DLD1 (cell line): ENCODE results near the gene LCLAT1.

Experiments
- in situ Hi-C: cut with HindIII; loops from 2 replicates; pipeline ENCODE4 v1.10.0; 2017; ENCODE audit warnings: low sequenced_read_pairs

Gene LCLAT1

DNA sequence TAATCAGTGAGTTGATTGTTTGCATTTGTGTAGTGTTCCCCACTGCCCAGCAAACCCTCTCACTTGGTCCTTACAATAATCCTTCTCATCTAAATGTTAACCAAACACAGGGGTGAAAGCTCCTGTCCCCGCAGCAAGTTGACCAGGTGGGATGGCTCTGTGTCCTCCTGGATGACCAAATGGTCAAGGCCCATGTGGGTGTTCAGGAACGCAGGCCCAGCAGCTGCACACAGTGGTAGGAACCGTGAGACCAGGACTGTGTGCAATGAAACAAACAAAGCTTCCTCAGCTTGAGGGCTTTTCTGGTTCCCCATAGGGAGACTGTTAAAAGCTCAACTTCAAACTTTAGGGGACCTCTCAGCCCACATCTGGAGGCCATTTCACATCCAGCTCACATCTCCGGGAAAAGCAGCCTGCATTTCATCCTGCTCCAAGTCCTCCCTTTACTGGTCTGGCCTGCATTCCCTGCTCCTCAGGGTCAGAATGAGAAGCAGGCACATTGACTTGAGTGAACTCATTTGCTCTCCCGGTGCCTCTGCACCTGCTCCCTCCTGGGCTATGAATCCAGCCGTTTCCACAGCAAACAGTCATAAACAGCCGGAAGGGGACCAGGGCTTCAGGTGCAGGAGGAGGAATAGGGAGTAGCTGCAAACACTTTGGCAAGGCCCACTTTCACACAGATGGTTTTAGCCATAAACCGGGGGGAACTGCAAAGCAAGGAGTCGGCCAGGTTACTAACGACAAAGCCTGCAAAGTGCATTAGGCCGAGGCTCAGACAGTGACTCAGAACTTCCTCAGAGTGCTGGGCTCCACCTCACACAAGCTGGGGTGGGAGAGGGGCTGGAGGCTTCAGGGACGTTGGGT is 215.5 kb downstream of the LCLAT1 start:
- in situ Hi-C loops: loop anchor here (25.0 kb wide), 1 partner anchor 500 kb away; no protein-coding TSS in a partner anchor

DNA sequence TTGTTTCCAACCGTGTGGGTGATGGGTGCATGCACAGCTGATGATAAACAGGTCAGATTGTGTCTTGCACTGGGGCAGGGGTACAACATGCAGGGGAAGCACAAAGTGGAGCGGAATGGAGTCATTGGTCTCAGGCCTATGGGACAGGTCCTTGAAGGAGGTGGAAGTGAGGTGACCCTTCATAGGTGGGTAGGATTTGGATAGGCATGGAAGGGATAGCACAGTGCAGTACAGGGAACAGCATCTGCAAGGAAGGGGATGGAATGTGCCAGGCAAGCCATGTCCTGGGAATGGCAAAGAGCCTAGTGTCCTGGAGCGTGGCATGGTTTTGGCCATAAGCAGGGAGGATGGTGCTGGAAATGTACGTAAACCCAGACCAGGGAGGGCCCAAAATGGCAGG is 216.3 kb downstream of the LCLAT1 start:
- in situ Hi-C loops: loop anchor here (25.0 kb wide), 1 partner anchor 501 kb away; no protein-coding TSS in a partner anchor

DNA sequence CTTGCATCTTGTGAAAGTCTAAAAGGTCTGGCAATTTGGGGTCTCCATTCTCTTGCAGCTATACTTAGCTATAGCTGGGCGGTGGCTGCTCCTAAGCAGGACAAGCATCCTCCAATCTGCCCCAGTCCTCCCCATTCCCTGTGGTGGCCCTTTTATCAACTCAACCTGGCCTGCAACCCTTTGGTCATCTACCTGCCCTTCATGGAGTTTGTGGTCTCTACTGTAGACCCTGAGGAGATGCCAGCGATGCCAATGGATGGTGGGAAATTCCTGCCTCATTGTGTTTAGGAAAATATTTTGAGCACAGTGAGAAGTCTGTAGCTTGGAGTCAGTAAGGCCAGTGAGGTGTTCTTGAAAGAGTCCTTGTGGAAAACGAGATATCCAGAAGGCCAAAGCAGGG is 216.8 kb downstream of the LCLAT1 start:
- in situ Hi-C loops: loop anchor here (25.0 kb wide), 1 partner anchor 502 kb away; no protein-coding TSS in a partner anchor

DNA sequence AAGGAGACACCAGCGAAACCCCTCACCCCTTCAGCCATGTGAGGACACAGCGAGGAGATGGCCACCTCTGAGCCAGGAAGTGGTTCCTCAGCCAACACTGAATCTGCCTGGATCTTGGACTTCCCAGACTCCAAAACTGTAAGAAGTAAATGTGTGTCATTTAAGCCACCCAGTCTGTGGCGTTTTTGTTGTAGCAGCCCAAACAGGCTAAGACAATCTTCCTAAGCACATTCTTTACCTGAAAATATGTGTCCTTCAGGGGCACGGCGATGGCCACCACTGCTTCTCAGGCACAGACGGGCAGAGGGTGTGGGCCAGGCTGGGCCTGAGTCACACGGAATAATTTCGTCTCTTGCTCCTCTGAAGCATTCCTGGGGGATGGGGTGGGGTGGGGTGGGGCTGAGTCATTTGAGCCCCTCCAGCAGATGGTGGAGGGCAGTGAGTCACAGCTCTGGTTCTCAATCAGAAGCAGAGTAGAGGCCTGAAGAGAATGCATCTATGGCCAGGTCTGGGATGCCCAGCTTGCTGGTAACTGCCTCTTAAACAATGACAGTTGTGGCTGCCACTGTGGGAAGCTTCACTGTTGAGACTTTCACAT is 217.8 kb downstream of the LCLAT1 start:
- in situ Hi-C loops: loop anchor here (25.0 kb wide), 1 partner anchor 503 kb away; no protein-coding TSS in a partner anchor

DNA sequence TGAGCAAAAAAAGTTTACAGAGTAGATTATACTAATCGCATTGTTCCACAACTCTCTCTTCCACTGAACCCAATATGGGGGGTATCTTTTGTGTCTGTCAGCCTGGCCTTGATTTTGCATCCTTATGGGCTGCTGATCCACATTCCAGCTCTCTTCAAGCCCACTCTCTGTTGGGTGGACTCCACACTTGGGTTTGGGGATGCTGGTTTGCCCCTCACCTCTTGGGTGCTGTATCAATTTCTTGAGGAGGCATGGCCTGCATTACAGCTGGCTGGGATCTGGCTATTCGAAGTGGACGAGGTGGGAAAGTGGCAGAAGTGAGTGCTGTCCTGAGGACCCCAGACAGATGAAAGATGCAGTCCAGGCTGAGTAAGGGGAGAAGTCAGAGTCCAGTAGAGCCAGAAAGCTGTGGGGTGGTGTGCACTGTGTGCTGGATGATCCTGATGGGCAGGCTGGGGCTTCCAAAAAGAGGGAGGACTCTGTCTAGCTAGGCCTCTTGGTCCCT is 218.8 kb downstream of the LCLAT1 start:
- in situ Hi-C loops: loop anchor here (25.0 kb wide), 1 partner anchor 504 kb away; no protein-coding TSS in a partner anchor

DNA sequence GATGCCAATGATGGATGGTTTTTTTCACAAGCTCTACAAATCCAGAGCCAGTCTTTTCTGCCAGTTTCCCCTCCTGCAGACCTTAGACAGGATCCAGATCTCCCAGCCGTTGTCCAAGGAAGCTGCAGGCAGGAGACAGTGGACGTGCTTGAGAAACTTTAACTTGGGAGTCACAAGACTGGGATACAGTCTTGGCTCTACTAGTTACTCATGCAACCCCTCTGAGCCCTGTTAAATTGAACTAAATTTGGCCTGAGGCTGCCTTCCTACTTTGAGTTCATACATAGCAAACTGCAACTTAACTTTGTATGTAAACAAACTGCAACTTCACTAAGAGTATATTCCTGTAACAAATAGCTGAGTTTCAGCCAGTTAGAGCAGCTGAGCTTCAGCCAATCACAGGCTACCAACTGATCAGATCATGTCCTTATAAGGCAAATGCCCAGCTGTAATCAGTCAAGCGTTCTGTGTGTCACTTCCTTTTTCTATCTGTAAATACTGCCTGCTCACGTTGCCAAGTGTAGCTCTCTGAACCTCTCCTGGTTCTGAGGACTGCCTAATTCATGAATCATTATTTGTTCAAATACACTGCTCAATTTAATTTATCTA is 219.3 kb downstream of the LCLAT1 start:
- in situ Hi-C loops: loop anchor here (25.0 kb wide), 1 partner anchor 504 kb away; no protein-coding TSS in a partner anchor

DNA sequence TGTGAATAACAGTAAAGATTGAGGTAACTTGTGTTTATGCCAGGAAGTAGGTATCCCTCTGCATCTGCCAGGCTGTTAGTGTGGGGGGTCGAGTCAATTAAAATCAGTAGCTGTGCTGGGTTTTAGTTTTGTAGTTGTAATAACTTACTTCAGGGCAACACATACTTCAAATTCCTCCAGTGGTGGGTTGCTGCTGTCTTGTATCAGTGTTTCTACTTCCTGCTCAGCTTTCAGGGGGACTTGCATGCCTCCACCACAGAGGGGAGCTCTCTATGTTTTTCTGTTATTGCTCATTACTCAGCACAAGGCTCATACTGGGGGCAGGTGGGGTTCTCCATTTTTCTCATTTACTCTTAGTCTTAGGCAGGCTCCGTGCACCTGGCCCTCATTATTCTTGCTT is 223.4 kb downstream of the LCLAT1 start:
- in situ Hi-C loops: loop anchor here (25.0 kb wide), 1 partner anchor 508 kb away; no protein-coding TSS in a partner anchor

DNA sequence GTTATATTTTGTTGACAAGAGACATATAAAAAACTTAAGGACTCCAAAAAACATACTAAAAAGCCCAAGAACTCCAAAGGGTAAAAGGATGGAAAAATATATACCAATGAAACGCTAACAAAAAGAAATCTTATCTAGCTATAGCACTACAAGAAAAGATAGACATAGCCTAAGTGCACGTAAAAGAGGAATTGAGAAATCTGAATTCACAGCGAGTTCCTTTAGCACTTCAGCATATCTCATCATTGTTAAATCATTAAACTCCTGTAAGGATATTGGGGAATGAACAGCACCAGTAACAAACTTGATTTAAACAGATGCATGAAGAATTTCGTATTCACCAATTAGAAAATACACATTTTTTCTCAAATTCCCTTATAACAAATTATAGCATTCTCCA is 226.1 kb downstream of the LCLAT1 start:
- in situ Hi-C loops: loop anchor here (25.0 kb wide), 1 partner anchor 511 kb away; no protein-coding TSS in a partner anchor

DNA sequence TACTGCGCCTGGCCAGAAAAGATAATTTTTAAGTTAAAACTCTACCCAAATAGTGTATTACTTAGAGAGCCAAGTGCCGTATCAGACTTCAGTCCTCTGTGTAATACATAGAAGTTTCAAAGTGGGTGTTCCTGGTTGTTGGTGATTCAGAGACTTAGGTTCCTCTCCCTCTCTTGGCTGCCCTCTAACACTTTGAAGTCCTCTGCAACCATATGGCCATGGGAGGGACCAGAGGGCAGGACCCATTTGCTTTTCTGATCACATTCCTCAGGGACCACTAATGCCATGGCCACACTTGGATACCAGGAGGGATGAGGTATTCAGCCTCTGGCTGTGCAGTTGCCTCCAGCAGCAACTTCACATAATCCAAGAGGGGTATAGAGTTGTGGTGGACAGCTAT is 228.7 kb downstream of the LCLAT1 start:
- in situ Hi-C loops: no loop called here

DNA sequence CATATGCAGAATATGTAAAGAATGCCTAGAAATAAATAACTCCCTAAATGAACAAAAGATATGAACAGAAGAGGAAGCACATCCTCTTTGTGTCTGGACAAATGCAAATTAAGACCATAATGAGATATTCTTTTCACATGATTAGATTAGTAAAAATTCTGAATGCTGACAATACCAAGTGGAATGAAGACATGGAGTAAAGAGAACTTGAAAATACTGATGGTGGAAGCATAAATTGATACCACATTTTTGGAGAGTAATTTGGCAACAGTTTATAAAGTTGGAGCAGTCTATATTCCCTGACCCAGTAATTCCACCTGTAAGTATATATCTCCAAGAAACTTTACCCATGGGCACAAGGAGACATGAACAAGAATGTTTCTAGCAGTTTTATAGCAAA is 230.2 kb downstream of the LCLAT1 start:
- in situ Hi-C loops: no loop called here

DNA sequence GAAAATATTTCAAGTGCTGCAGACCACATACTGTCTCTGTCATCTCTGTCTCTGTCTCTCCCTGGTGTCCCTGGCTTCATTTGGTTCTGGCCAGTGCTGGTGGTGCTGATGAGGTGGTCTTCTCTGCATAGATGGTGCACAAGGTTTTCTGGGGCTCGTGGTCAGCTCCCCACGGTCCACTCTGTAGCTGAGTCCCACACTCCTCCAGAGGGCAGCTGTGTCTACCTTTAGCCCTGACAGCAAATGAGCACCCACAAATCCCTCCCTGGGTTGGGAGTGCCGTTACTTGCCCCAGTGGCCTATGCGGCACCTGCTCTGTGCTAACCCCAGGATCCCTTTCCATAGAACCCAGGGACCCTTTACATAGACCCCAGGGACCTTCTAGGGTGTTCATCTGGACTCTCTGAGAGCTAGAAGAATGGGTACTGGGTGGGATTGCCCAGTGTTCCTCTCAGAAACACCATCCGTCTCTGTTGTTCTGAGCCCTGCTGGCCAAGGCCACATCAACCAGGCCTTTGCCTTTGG is 230.9 kb downstream of the LCLAT1 start:
- in situ Hi-C loops: no loop called here

DNA sequence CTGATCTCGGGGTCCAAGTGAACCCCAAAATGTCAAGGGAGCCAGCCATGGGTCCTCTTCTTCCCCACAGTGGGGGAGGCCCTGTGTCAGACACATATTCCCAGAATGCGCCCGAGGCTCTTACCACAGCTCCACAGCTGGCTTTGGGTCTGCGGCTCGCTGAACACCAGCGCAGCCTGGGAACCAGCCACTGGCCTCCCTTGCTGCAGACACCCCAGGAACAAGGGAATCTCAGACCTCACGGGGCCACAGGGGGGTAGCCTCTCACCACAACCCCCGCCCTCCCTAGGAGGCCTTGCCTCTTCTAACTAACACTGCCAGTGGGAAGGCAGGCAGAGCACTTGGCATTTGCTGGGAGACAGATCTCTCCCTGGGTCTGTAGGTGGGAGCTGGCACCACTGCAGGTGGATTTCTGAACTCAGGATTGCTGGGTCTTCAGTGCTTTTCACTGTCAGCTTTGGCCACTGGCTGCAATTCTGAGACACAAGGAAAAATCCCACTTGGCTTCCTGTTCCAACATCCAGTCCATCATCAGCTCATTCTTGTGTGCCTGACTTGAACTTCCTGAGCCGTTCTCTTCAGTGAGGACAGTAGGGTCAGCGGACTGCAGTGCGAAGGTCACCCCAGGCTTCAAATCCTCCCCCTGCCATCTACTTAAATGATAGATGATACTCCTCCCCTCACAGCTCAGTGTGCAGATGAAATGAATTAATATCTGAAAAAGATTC is 231.5 kb downstream of the LCLAT1 start:
- in situ Hi-C loops: no loop called here

DNA sequence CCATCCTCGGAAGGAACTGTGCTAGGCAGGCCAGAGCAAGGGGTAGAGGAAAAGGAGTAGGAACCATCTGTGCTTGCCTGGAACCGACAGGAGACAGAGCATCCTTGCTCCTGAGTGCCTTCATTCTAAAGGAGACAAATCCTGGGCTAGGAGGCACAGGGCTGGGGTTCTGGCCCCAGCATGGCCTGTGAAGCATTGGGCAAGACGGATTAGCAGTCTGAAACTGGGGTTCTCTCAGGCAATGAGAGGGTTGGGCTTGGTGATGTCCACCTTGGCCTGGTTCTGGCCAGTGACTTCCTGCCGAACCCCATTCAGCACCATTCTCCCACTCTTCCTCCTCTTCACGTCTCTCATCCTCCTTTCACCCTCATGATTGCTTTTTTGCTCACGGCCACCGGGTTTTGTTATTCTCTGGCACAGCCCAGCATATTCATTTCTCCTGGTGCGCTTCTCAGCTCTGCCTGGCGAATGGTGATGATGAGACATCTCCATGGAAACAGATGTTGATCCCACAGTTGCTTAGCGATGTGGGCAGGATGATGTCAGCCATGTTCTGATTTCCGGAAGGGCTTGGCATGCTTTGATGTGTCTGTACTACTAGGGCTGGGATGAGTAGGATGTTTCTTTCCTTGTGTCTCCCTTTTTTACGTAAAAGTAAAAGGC is 232.5 kb downstream of the LCLAT1 start:
- in situ Hi-C loops: loop anchor here (10.0 kb wide), 1 partner anchor 45 kb away; no protein-coding TSS in a partner anchor

DNA sequence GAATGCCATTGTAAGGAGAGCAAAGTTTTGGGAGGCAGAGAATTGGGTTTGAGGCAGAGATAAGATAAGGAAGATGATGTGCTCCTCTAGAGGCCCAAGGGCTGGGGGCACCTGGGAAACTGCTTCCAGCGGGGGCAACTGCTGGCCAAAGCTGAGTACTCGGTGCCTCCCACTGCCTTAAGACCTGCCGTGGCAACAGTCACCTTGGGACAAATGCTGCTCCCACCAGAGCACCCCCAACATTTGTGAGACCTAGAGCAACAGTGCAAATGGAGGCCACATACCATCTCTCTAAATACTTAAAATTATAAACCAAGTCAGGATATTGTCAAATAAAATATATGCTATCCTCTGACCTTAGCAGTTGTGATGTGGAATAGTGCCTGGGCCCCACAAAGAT is 233.1 kb downstream of the LCLAT1 start:
- in situ Hi-C loops: loop anchor here (10.0 kb wide), 1 partner anchor 45 kb away; no protein-coding TSS in a partner anchor

DNA sequence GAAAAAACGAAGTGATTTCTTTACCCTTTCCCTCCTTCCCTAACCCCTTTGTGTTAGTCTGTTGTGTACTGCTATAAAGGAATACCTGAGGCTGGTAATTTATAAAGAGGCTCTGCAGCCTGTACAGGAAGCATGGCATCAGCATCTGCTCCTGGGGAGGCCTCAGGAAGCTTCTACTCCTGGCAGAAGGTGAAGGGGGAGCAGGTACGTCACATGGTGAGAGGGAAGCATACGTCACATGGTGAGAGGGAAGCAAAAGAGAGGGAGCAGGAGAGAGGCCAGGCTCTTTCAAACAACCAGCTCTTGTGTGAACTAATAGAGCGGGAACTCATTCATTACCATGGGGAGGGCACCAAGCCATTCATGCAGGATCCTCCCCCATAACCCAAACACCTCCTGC is 234.0 kb downstream of the LCLAT1 start:
- in situ Hi-C loops: loop anchor here (10.0 kb wide), 1 partner anchor 46 kb away; no protein-coding TSS in a partner anchor

DNA sequence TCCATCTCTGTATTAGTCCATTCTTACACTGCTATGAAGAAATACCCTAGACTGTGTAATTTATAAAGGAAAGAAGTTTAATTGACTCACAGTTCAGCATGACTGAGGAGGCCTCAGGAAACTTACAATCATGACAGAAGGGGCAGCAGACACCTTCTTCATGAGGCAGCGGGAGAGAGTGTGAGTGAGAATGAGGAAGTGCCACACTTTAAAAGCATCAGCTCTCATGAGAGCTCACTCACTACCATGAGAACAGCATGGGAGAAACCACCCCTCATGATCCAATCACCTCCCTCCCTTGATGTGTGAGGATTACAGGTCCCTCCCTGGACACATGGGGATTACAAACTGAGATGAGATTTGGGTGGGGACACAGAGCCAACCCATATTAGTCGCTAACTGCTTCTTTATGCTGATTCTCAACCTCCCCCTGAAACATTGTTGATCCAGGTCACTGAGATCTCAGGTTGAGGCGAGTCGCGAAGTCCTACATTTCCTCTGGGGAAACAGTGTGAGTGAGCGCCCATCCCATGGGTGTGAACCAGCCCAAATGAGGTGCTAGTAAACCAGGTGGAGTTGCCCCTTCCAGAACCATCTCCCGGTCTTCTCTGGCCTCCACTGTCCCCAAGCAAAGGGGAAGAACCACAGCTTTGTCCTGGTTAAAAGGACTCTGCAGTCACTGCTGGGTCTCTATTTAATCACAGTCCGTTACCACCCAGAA is 236.3 kb downstream of the LCLAT1 start:
- in situ Hi-C loops: loop anchor here (10.0 kb wide), 1 partner anchor 49 kb away; no protein-coding TSS in a partner anchor

DNA sequence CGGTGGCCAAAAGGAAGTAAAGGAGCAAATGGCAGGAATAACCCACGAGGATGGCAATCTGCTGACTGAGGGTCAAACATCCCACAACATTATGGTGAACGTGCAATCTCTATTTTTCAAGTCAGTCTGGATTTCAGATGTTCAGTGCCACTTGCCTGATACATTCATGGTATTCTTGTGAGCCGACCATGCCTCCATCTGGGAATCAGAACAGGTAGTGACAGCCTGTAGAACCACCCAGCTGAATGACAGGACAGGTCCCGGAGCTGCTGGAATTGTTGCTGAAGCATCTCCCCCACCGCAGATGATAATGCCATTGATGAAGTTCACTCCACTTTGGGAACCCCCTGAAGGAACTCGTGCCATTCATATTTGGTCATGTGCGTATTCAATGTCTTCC is 237.0 kb downstream of the LCLAT1 start:
- in situ Hi-C loops: loop anchor here (10.0 kb wide), 1 partner anchor 49 kb away; no protein-coding TSS in a partner anchor

DNA sequence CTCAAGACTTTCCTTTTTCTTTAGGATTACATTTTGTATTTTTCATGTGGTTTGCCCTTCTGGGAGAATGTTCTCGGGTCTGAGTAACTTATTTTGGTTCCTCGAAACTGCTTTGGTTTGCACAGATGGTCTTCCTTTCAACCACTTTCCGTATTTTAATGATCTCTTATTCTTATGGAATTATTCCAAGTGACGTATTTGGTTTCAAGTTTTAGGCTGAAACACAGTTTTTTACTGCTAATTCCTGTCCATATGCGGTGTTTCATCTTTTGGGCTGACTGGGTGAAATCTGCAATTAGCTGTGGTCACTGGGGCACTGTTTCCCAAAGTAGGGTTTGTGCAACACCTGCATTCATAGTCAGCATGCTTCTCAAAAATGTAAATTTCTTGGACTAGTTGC is 237.5 kb downstream of the LCLAT1 start:
- in situ Hi-C loops: loop anchor here (10.0 kb wide), 1 partner anchor 50 kb away; no protein-coding TSS in a partner anchor

DNA sequence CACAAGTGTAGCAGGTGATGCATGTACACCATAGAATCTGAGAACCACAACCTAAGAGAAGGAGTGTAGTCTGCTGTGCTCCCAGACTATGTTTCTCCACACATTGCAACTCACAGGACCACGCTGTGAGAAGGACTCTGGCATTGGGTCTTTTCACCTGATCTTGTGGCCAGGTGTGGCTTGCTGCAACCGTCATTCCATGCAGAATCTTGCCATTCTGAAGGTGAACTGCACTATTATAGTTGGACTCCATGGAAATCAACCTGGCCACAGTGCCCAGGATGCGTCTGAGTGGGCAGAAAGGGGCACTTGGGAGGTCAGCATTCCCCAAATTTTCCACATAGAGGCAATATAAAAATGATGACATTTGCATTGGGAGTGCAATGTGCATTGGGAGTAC is 237.9 kb downstream of the LCLAT1 start:
- in situ Hi-C loops: loop anchor here (10.0 kb wide), 1 partner anchor 50 kb away; no protein-coding TSS in a partner anchor
